Measurements from ENCODE around the gene PPFIA2.

PPFIA2 gene

GRCh38 chr12:81208187-81208911 lies 550.8 kb downstream of the PPFIA2 start:
- H3K4me3 ChIP-seq (ENCODE audit: low read depth, low read length), result no peak overlapping the region
- TF ChIP-seq CTCF (IDR thresholded peaks at IDR 0.05; ENCODE audit: low read depth, low read length), result no peak
